Measurements from ENCODE around the gene INAFM2.

Gene INAFM2

DNA sequence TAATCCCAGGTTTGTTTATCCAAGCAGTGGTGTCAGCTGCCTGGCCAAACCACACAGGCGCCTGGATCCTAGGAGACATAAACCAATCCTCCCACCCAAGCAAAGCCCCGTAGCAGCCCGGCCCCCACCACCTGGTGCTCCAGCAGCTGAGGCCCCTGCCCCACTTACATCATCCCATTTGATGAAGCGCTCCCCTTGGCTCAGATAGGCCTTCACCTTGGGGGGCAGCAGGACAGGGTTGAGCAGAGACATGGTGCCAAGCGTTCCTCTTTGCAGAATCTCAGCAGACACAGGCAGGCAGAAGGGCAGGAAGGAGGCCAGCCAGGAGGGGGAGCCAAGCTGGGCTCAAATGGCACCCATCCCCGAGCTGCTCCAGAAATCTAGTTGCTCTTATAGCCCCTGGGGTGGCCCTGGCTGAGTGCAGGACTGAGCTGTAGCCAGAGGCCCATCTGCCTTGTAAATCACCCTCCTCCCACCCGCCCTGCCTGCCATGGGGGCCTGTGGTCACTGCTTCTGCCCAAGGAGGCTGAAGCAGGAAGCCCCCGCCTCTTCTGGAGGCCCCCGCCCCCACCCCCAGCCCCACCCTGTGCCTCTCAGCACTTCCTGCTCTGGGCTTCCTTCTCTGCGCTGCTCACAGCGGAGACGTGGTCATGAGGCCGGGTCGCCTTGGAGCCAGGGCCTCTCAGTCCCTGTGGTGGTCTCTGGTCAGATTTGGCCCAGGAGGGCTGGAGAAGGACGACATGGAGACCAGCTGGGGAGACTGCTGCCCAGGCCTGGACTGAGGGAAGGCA lies 15.9 kb upstream of the INAFM2 start, which contains the start of gene PLCB2:
Gene PLCB2 (minus strand): TSS at position 515 of the 791 bp plus-strand sequence. CDS start 263 bp downstream, at position 252.
- DNase-seq = peak; percentile 80

DNA sequence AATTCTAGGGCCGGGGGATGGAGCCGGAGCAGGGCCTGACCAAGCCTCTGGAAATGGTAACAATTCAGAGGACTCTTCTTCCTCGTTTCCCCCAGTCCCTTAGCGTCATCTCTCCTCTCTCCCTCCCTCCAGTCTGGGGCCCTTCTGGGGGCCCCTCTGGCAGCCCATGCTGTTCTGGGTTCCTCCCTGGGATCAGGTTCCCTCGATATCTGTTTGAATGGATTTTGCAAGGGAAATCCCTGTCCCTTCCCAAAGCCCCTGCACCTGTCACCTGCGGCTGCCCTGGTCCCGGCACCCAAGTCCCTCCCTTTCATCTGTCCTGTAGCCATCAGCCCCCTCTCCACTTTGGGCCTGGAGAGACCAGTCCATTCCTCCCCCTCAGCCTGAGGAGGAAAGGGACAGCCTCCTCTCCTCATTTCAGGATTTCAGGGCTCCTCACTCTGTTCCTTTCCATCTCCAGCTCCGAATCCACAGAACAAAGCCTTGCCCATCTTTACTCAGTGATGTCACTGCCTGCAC lies 14.1 kb upstream of the INAFM2 start:
- DNase-seq = no peak

DNA sequence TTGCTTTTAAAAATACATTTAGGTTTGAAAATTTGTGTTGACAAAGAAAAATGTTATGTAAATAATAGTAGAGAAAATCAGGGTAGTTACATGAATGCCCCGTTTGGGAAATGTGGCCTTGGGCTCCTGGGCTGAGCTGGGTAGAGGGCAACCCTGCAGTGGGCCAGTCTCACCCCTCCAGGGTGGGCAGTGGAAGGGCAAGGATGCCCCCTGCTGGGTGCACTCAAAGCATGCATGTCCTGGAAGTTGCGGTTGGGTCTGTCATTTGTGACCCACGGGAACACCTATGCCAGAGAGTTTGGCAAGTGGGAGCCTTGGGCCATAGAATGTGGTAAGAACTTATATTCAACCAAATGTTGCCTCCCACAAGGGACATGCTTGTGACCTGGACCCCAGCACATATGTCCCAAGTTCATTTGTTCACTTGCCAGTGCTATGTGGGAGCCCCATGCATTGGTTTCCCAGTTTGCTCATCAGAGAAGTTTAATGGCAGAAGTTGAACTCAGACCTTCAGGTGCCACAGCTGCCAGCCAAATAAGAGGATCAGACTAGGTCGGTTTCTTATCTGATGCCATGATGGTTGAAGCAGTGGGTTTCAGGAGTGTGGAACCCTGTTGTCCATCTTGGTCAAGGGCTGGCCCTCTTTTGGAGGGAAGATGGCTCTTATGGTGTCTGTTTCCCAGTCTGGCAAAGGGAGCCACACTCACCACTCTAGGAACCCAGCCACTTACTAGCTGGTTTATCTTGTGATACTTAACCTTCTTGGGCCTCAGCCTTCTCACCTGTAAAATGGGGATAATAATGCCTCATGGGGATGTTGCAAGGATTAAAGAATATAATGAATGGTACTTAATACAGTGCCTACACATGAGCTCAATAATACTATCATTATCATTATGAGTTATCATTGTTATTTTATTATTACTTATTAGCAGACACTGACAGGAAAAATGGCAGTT lies 13.2 kb upstream of the INAFM2 start:
- peak; percentile 62 for DNase-seq

DNA sequence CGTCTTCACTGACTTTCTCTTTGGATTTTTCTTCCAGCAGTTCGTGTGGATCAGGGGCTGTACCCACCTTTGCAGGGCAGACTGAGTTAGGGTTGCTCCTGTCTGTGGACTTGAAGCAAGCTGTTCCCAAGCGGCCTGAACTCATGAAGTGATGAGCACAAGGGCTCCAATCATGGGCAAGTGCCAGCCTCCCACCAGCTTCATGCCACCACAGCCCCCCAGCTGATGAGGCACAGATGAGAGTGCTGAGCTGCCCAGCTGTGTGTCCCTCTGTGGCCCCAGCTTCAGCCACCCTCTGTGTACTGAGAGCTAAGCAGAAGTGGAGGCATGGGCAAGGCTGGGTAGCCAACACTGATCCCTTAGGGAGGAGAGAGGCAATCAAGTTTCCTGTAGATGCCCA lies 12.5 kb upstream of the INAFM2 start:
- no peak for DNase-seq

DNA sequence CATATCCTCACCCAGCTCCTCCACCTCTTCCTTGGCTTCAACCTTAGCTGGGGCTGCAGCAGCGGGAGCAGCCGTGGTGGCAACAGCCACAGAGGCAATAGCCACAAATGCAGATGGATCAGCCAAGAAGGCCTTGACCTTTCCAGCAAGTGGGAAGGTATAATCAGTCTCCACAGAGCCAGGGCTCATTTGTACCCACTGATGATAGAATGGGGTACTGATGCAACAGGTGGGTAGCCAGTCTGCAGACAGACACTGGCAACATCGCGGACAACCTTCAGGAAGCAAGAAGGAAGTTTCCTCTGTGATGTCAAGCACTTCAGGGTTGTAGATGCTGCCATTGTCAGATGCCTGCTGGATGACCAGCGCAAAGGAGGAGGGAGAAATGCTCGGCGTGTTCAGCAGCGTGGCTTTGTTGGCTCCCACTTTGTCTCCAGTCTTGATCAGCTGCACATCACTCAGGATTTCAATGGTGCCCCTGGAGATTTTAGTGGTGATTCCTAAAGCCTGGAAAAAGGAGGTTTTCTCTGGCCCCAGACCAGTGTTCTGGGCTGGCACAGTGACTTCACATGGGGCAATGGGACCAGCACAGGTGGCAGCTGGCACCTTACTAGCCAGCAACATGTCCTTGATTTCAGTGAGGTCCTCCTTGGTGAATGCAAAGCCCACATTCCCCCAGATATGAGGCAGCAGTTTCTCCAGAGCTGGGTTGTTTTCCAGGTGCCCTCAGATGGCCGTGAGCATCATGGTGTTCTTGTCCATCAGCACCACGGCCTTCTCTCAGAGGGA lies 10.9 kb upstream of the INAFM2 start:
- DNase-seq = no peak

DNA sequence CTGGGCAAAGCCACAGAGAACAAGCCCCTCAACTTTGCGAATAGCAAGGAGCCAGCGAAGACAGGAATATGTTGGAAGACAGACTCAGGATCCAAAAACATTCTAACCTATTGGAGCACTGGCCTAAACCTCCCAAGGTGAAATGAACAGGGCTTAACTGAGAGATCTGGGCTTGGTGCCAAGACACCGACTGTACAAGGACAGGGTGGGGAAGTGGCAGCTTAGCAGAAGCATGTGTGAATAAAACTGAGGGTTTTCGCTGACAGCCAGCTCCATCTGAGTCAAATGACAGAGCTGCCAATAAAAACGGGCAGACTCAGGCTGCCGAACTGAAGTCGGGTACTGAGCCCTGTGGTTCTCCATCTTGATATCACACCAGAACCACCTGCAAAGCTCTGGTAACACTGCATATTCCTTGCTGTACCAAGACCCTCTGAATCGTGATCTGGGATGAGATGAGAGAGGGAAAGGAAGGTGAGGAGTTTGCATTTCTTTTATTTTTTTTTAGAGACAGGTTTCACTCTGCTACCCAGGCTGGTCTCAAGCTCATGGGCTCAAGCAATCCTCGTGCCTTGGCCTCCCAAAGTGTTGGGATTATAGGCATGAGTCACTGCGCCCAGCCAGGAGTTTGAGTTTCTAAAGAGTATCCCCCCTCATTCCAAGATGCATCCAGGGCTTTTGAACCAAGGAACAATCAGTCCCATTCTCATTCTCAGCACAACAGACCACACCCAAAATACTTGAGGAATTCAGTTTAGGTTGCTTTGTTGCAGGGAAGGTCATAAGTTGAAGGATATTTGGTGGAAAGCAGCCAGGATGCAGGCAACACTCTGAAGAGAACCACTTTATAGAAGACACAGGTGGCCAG lies 9.7 kb upstream of the INAFM2 start:
- DNase-seq = no peak

DNA sequence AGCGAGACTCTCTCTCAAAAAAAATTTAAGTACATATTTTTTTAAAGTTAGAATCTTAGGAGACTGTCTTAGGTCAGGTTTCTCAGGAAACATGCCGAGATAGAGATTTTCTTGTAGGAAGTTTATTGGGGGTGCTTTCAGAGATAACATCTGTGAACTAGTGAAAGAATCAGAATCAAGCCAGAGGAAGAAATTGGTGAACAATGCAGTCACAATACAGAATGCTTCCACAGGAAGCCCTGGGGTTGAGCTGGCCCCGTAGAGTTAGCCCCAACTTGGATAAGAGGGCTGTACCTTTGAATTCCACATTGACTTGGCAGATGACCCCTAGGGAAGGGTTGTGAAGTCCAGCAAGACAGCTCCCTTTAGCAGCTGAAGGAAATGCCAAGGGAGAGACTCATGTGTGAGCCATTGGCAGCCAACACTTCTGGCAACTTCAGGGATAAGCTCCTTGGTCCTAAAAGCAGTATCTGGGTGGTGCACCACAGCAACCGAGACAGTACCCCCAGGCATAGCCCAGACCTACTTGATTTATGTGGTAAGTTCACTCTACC lies 8.7 kb upstream of the INAFM2 start:
- DNase-seq = no peak

DNA sequence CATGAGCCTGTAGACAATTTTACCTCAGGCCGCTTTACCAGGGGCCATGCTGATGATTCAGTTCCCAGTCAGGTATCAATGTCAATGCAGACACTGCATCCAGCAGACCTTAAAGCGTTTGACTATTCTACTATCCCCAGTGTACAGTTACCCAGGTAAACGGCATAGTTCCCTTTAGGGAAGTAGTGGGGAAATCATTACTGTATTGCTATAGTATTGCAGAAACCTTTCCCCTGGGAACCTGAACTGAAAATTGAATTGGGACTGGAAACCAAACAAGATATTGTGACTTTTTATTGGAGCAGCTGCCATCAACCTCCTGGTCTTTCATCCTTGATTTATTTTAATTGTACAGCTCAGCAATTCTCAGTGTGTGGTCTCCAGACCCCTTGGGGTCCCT lies 6.6 kb upstream of the INAFM2 start:
- DNase-seq = no peak

DNA sequence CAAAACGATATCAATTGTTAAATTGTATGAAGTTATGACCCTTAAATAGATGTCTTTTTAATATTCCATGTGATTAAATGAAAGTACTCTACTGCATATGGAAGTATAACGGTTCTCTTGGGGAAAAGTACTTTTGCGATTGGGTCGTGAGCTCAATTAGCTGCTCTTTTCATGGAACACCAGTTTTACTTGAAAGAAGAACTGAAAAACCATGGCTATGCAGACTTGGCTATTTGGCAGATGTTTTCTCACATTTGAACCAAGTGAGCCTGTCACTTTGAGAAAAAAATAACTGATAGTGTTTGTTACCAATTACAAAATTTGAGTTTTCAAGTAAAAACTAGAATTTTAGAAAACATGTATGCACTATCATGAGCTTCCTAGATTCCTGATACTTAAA lies 5.9 kb upstream of the INAFM2 start:
- no peak for DNase-seq

DNA sequence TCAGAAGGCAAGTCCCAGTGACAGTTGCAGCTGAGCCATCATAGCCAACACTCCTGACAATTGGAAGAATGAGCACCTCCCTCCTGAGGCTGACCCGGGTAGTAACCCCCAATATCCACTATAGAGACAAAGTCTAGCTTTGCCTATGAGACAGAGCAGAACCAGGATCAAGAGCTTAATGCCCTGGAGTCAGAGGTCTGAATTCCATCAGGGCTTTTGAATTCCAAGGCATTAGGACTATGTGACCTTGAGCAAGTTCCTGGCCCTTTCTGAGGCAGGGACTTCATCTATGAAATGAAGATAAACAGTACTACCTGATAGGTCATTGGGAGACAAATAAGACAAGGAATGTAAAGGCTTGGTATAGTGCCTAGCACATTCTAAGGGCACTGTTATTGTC lies 3.1 kb upstream of the INAFM2 start:
- no peak for DNase-seq

DNA sequence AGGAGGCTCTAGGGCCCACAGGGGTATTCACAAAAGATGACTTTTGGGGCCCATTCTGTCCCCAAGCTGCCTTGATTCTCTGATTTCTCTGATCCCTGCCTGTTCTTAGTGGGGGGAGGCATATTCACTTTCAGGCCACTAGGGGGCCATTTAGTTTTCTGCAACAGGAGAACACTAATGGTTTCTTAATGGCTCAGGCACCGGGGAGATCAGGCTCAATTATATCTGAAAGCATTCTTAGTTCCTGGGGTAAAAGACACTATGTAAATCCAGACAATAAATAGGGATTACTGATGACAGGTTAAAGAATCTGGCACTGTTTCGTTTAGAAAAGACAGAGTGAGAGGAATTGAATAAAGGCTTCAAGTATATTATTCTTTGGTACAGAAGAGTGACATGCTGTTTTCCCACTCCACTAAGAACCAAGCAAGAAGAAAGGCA lies 2.5 kb upstream of the INAFM2 start:
- DNase-seq = no peak

DNA sequence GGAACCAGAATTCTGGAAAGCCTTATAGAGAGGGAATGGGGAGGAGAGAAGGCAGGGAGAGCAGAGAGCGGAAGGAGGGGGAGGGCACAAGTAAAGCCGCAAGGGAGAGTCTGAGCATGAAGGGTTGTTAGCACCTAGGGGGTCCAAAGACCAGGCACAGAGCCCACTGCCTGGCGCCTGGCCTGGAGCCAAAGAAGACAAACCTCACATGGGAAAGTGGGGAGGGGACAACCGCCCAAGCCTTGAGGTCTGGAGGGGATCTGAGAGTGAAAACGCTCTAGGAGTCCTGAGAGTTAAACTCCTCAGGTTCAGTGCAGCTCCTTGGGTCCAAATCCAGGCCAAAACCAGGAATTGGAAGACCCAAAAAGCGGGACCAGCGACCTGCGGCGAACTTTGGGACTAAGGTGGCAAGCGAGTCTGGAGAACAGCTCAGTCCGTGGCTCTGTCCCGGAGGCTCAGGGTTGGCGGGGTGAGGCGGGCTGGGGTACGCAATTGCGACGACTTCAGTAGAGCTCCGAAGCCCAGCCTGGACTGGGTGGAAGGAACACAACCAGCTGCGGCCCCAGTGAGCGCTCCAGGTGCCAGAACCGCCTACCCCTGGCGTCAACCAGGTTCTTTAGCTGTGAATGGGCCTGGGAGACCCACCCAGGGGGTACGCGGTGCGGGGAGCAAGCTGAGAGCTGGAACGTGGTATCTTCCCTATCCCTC lies 807 bp upstream of the INAFM2 start:
- no peak for DNase-seq

DNA sequence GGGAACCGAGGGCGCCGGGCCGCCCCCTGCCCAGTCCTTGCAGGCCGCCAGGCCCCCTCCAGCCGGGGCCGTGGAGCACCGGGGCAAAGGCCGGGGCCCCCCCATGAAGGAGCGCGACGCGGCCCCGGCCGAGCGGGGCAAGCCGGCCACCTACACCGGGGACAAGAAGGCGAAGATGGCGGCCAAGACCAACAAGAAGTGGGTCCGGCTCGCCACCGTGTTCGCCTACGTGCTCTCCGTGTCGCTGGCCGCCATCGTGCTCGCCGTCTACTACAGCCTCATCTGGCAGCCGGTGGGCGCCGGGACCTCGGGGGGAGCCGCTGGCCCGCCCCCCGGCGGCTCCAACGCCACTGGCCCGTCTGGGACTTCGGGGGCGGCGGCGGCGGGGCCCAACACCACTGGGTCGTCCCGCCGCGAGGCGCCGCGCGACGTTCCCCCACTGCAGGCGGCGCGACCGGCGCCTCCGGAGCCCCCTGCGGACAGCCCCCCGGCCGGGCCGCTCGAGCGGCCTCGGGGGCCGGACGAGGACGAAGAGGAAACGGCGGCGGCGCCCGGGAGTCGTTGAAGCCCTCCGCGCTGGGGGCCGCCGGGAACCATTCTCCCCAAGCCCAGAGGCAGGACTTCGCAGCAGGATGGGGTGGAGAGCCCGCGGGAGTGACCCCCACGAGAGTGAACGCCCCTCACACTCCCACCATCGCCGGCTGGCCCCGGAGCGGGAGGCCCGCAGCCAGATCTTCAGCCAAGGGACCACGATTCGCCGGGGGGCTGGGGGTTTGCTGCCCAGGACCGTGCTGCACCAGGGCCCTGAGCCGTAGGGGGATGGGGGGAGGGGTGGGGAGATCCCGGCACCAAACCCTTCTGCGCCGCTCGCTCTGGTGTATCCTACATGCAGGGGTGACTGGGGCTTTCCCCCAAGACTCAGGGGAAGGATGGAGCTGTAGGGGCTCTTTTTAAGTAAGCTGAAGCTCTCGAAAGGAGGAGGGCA lies 753 bp downstream of the INAFM2 start:
- peak; percentile 49 for DNase-seq

DNA sequence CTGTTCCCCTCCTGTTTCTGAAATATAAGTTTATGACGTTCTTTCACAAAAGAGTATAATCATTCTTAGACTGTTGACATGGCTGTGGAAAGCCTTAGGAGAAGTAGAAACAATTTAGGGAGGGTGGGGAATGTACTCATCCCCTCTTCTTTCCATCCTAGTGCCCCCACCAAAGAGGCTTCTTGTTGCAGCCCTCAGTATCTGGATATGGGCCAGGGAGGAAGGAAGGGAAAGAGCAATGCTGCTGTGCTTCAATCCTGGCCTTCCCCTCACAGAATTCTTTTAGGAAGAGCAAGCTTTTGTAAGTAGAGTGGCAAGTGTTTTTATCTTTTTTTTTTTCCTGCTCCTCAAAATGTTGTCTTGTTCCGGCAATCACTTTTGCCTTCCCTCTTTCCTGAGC lies 1.7 kb downstream of the INAFM2 start:
- DNase-seq = no peak

DNA sequence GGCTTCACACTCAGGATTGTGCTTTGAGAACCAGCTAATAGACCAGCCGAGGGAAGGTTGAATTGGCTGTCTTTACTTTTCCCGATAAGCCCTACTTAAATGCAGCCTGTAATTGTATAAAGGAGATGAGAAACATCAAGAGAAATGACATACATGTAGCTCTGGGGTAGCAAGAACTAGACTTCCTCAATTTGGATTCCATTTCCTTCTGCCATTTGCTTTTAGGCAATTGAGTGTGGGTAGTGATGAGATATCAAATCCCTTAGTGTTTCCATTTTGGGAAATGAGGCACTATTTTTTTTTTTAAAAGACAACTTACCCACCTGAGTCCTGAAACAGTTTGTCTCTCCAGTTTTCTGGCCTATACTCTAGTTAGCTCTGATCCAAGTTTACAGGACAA lies 2.2 kb downstream of the INAFM2 start:
- DNase-seq = no peak

DNA sequence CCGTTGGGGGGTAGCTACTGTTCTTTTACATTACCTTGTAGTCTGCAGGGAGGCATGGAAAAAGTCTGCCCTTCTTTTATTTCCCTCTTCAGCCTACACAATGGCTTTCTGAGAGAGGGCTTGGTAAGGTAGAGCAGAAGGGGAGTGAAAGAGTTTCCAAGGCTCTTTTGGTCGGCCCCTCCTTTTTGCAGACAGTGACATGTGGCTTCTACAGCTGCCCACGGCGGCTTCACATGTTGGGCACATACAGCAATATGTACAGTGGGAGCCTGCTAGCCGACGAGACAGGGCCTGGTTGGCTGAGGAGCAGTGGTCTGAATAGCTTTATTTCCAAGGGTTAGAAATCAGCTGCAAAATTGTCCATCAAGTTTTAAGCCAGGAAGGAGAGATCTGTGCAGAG lies 4.0 kb downstream of the INAFM2 start:
- DNase-seq = no peak

DNA sequence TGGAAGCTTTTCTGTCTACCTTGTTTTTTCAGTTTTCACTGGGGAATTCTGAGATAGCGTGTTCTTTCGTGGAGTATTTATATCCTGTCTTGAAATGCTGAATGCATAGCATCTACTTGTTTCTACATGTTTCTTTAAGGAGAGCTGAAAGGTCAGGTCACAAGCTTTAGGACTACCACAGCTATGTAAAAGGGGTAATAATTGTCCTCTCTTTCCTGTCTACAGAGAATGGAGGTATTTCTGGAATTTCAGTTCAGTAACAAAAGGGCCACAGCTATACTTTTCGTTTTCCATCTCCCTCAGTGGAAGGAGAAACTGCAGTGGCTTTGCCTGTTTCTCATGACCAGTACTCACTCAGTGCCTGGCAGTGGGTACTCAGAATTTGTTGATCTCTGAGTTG lies 4.7 kb downstream of the INAFM2 start:
- no peak for DNase-seq

DNA sequence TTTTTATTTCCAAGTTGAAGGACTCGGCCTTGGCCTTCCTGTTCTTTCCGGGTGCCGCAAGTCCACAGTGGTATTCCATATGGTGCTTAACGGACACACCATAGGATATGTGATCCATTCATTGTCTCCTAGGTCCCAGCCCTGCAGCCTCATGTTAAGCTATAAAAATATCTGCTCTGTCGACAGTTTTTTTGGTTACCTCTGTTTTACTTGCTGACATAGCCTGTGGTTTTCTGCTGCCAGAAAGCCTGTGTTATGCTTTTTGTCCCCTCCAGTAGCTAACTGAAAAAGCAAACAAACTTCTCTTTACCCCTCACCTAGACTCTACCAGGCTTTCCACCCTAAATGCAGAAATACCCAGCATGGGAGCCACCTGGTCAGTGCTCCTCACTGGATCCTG lies 5.3 kb downstream of the INAFM2 start:
- DNase-seq = no peak

DNA sequence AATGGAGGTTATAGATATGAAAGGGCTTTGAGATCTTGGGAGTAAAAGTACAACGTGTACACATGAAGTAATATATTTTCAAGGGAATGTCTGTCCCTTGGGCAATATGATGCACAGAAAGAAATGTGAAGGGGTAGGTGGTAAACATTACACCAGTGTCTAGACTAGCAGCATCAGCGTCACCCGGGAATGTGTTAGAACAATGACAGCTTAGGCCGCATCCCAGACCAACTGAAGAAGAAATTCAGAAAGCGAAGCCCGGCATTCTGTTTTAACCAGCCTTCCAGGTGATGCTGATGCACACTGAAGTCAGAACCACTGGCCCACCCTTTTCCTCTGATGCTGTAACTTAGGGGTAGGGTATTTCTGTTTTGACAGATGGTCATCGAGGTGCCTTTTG lies 6.3 kb downstream of the INAFM2 start:
- DNase-seq = no peak
